ENCODE results near the gene UGT1A9.

The UGT1A9 gene

DNA sequence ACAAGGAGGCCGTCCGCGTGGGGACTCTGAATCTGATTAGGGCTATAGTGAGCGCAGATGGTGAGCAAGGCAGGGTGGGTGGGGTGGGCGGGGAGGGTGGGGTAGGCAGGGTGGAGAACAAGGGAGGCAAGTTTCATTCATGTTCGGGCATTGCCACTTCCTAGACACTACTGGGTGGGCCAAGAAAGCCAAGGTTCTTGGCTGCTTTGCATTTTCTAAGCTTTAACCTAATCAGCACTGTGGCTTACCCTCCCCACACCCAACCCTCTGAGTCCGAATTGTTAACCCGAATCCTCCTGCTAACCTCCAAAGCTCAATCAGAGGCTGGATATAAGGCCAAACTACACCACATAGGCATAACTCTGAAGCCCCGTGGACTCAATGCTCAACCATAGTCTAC is 124.6 kb downstream of the UGT1A9 start:
- no peak for DNase-seq (ENCODE audit: low read depth)

DNA sequence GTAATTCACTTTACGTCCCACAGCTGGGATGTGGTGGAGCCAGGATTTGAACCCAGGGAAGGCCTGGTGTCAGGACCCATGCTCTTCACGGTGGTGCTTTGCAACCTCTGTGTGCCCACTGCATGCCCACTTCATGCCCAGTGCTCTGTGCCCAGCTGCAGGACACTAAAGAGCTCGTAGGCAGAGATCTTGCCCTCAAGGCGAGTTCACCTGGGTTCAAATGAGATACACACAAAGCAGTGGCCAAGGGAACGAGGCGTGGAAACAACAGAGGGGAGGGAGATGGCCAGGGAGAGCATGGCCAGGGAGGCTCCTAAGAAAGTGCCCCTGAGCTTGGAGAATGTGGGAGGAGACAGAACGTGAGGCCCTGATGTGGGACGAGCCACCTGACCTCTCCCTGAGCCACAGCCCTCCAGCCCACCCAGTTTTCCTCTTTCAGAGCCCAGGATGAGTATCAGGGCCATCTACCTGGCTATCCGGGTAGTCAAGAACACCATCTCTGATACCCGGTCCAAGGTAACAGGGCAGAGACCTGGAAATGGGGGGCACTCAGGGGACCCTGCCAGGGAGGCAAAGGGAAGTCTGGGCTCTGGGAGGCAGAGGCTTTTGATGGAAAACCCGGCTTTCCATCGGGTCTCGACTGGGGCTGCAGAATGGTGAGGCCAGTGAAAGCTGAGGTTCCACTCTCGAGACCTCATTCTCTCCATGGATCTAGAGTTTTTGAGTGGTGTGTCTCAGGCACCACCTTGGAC is 126.8 kb downstream of the UGT1A9 start:
- no peak for DNase-seq (ENCODE audit: low read depth)

DNA sequence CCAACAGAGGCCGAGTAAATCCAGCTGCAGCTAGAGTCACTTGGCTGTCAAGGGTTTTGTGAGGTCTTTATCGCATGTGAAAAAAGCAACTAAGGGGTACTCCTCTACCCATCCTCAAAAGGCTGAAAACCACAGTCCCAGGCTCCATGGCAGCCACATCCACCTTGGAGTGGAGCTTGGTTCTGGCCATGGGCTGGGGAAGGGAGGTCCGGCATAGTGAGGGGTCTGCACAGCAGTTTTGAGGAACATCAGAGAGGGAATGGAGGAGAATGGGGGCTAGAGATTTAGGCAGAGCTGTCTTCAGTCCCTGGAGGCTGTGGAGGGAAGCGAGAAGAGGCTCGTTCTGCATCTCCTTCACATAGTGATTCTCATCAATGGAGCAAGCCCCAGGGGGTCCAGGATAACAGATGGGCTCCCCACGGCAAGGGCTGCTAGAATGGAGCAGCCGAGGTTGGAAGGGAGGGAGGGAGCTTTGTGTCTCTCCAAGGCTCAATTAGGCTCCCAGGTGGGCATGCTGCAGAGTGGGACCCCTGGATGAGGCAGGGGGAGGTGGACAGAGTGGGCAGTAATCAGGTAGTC is 127.5 kb downstream of the UGT1A9 start:
- no peak for DNase-seq (ENCODE audit: low read depth)

DNA sequence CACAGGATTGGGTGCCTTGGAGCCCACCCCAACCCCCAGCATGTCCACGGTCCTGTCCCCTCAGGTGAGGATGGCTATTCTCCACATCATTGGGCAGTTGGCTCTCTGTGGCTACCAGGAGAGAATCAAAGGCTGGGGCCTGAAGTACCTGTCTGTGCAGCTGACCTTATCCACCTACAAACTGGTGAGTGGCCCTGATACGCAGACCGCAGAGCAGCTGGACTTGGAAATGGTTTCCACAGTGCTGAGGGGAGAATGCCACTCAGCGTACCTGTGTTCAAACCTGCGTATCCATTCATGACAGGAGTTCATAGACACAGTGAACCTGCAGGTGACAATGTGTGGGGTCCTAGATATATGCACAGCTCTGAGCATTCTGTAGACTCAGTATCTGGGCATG is 128.0 kb downstream of the UGT1A9 start:
- no peak for DNase-seq (ENCODE audit: low read depth)

DNA sequence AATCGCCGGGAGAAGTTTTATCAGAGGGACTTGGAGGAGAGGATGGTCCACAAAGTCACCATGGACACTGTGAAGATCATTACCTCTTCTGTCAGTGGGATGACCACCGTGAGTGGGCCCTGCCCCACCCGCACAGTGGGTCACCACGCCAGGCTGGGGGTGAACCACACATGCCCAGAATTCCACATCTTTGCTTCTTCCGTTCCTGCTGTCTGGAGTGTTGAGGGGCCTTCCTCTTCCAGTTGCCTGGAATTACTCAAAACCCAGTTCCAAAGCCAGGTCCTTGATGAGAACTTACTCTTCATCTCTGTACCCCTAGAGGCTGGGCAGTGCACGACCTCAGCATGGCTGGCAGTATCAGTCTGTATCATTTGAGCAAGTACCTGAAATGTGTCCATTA is 128.5 kb downstream of the UGT1A9 start:
- DNase-seq (ENCODE audit: low read depth) = no peak

DNA sequence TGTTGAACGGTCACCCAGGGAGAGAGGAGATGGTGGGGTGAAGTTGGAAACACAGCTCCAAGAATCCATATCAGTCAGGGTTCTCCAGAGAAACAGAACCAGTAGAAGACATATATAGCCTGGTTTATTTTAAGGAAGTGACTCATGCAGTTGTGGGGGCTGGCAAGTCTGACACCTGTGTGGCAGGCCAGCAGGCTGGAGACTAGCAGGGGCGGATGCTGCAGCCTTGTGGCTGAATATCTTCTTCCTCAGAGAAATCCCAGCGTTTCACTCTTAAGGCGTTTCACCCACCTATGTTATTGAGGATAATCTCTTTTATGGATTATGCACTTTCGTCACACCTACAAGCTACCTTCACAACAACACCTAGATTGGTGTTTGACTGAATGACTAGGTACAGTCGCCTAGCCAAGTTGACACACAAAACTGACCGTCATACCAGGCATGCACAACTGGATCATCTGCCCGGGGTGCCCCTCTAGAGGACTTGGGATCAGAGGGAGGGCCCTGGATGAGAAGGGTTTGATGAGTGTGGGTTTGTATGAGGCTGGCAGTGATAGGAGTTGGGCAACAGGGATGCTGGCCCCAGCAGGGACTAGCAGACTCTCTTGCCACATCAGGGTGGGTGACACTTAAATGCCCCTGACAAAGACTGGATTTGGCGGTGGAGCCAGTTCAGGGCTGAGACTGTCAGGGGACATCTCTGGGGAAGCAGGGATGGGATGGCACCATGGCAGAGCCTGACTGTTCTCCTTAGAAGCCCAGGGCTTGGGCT is 129.8 kb downstream of the UGT1A9 start:
- DNase-seq (ENCODE audit: low read depth) = no peak

DNA sequence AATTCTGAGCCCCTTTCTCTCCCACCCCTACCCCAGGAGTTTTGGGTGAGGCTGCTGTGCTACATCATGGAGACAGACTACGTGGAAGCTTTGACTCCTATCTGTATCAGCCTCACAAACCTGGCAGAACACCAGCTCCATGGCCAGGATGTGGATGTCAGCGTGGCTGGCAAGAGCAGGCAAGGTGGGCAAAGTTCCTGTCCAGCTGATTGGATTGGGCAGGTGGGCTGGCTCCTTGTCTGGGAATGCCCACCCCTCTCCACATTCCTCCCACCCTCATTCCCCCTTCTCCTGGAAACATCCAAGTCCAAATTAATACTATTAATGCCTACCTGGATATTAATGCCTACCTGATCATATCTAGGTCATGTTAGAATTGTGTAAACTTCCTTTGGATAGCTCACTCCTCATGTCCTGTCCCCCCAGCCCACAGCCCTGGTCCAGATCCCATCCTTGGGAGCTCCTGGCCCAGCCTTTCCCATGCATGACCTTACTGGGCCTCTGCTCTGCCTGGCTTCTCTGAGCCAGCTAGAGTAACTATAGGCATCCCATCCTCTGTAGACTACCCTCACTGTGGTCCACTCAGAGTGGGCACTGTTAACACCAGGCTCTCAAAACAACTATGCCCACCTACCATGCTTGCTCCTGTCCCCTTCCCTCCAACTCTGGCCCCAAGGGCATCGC is 130.6 kb downstream of the UGT1A9 start:
- no peak for DNase-seq (ENCODE audit: low read depth)

DNA sequence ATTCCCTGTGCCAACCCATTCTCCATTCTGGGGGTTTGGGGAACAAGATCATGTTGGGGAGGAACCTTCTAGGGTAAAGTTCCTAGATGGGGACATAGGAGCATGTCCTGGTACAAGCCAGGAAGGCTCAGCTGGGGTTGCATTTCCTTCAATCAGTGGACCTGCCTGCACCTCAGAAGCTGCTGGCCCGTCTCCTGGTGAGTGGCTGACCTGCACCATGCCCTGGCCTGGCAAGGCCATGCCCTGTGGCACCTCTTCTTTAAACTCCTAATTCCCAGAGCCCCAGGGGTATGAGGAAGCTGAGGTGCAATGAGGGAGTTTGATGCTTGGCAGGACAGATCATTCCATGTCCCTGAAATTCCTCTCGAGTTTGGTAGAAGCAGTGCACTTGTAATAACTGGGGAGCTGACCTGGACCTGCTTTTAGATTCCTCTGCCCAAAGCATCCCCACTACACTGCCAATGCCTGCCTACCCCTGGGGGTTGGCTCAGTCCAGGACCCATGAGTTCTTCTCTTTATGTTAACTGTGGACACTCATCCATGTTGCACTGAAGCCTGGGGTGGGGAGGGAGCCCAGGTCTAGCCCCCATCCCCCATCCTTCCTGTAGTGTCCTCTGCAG is 131.7 kb downstream of the UGT1A9 start:
- no peak for DNase-seq (ENCODE audit: low read depth)

DNA sequence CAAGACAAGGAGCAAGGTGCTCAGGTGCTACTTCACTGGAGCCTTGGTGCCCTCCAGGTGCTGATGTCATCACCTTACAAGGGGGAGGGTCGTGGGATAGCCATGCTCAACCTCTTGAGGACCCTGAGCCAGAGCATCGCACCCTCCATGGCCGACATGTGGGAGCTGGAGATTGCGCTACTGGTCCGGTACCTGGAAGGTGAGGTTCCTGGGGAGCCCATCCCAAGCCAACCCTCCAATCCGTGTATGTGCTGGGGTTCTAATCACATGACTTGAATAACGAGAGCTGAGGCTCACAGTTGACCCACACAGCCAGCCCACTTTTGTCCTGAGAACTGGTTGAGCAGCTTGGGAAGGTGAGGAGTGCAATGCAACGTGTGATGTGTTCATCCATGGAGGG is 132.3 kb downstream of the UGT1A9 start:
- no peak for DNase-seq (ENCODE audit: low read depth)

DNA sequence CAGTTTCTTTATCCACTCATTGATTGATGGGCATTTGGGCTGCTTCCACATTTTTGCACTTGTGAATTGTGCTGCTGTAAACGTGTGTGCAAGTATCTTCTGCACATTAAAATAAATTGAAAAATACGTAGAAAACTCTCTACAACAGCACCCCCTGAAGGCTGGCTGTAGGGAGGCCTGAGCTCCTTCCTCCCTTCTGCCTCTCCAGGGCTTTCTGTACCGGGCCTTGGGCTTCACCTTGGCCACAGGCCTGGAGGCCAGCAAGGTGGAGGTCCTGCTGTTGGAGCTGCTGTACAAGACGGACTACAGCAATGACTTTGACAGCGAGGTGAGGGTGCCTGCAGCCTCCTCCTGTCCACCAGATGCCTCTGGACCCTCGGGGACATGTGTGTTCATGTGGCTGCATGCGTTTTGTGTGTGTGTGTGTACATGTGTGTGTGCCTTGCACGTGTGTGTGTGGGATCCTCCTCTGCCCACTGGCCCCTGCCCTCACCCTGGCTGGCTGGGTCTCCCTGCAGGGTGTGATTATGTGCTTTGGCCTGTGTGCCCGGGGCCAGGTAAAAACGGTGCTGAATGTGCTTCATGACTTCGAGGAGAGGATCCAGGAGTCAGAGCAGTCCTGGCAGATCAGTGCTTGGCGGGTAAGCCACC is 135.6 kb downstream of the UGT1A9 start:
- DNase-seq (ENCODE audit: low read depth) = no peak

DNA sequence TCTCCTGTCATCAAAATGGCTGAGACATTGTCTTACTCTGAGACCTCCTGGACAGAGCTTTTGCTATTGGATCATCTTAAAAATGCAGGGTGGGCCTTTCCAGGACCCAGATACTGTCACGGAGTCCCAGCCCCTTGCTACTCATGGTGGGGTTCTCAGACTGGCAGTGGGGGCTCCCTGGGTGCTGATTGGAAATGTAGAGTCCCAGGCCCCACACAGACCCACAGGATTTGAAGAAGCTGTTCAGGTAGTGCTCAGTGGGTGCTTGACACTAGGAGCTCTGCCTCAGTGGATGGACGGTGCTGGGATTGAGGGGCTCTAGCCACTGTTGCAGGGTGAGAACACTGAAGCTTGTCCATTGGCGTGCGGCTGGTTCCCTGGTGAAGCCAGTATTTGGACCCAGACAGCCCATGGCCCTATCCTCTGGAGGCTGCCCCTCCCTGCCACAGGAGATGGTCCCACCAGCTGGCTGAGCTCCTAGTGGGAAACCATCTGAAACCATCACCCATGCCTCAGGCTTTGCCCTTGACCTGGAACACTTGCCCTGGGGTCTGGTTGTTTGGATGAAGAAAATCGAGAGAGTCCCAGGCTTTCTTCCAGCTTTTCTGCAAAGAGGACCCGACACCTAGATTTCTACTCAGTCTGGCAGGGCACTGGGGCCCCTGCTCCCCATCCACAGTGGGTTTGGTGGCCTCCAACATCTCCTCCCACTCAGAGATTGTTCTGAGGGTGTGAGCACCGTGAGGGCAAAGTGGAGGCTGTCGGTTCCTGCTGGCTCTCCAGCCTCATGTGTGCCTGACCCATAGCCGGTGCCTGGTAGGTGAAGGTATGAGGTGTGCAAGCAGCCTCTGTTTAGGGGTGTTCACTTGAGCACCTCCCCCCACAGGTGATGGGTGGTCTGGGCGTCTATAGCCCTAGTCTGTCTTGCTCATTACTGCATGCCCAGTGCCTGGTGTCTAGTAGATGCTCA is 136.6 kb downstream of the UGT1A9 start:
- DNase-seq (ENCODE audit: low read depth) = no peak

DNA sequence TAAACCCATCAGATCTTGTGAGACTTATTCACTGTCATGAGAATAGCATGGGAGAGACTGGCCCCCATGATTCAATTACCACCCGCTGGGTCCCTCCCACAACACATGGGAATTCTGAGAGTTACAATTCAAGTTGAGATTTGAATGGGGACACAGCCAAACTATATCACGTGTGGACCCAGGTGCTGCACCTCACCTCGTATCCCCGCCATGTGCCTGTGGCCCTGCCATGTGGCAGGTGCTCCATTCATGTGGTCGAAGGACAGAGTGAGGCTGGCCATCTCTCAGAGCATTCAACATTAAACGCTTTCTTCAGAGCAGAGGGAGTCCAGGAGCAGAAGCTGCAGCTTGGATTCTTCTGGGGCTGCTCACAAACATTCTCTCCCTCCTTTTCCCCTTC is 138.7 kb downstream of the UGT1A9 start:
- DNase-seq (ENCODE audit: low read depth) = no peak

DNA sequence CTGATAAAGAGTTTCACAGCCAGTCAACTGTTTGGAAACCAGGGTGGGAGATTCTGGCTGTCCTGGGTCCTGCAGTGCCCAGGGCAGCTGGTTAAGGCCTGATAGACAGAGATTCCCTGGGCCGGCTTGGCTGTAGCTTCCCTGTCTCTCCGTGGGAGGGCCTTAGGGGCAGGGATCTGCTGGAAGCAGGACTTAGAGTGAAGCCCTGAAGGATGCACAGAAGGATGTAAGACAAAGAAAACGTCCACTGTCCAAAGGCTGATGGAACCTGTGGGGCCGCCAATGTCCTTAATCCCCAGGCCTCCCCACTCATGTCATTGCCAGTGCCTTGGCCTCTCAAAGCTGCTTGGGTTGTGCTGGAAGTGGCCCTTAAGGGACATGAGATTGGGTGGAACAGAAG is 139.4 kb downstream of the UGT1A9 start:
- no peak for DNase-seq (ENCODE audit: low read depth)

DNA sequence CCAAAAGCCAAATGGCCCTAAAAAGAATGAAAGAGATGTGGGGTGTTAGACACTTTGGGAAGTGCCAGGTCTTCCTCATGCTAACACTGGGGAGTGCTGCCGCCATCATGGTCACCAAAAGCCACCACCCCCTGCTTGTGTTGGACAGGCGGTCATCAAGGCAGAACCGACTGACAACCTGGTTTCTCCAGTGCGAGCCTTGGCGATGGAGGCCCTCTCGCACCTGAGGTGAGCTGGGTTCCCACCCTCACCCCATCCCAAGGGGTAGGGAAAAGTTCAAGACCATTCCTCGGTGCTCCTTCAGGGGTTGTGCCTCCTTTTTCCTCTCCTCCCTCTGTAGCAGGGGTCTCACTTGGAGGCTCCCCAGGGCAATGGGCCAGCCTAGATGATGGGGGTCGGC is 140.0 kb downstream of the UGT1A9 start:
- DNase-seq (ENCODE audit: low read depth) = no peak

DNA sequence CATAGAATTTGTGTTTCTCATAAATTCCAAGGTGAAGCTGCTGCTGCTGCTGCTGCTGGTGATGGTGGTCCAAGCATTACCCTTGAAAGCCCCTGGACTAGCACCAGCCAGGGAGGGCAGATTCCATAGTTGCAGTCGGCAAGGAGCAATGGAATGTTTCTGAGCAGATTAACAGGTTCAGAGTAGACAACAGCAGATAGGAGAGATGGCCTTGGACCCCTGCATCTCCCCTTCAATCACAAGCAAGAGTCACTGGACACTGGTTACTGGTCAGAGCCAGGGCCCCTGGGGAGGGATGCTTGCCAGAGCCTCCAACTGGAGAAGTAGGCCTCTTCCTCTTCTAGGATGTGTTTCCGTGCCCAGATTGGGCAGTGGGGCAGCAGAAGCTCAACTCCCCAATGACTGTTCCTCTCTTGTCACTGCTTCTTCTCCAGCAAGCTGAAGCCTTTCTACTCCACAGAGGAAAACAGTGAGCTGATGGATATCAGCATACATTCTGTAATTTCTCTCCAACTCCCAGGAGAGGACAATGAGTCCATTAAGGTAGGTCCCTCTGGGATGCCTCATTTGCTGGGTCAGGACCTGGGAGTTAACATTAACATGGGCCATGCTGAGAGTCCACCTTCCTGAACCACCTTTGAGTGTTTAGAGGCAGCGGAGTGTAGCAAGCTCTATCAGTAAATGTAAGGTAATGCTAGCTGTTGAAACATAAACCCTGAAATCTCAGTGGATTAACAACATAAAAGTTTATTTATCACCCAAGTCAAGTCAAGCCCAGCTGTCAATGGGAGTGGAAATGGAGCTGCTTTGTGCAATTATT is 141.7 kb downstream of the UGT1A9 start:
- no peak for DNase-seq (ENCODE audit: low read depth)

DNA sequence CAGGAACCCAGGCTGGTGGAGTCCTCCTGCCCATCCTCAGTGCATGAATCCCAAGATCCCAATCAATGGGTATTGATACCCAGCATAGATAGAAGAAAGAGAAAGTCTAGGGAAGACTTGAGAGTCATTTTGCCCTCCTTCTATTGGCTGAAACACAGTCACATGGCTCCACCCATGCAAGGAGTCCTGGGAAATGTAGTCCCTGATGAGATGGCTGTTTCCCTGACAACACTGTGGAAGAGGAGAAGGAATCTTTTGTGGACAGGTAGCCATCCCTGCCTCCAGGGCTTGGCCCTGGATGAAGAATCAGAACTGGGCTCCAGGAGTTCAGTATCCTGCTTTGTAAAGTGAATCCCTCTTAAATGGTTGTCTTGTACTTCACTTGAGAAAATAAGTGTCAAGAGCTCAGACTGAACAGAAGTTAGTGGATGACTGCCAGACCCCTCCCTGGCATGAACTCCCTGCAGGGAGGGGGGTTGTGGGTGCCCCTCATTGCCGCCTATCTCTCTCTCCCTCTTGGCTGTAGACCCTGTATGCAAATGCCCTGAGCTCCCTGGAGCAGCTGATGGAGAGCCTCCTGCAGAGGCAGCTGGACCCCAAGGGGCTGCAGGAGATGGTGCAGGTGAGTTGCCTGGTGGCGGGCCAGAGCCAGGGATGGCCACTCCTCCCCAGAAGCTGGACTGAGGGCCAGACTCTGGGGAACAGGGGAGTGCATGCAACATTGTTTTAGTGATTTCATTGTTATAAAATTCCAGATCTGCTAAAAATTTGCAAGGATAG is 142.5 kb downstream of the UGT1A9 start:
- no peak for DNase-seq (ENCODE audit: low read depth)

DNA sequence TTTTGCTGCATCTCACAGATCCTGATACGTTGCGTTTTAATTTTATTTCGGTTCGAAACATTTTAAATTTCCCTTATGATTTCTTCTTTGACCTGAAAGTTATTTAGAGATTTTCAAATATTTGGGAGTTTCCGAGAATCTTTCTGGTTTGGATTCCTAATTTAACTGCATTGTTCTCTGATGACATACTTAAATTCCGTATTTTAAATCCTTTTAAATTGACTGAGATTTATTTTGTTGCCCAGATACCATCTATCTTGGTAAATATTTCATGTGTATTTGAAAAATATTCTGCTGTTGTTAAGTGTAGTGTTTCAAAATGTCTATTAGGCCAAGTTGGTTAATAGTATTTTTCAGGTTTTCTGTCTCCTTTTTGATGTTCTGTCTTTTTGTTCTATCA is 144.2 kb downstream of the UGT1A9 start:
- DNase-seq (ENCODE audit: low read depth) = no peak

DNA sequence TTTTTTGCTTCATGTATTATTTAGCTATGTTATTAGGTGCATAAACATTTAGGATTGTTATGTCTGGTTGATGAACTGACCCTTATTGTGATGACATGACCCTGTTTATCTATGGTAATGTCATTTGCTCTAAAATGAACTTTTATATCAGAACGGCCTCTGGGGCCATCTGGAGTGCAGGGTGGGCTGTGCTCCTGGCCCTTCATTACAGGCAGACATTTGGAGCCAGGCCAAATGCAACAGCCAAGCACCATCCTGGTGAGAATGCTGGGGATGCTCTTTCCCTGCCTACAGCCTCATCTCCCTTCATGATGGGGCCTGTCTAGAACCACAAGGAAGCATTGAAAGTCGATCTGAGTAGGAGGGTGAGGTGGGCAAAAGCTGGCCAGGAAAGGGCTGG is 144.6 kb downstream of the UGT1A9 start:
- no peak for DNase-seq (ENCODE audit: low read depth)

DNA sequence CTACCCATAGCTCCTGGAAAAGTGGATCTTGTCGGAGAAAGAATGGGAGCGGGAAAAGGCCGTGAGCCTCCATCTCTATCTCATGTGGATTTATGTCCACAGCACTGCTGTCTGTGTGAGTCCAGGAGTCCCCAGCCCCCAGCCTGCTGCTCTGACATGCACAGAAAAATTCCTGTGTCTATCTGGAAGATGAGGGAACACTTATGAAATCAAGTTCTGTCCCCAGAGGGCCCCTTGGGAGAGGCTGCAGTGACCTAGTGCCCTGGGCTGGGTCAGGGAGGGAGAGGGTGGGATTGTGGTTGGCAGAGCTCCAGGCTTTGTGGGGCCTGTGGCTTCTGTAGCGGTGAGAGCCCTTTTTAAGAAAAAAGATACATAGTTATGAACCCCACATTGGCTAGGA is 145.1 kb downstream of the UGT1A9 start:
- no peak for DNase-seq (ENCODE audit: low read depth)

Data from activated T-cell treated with anti-CD3 and anti-CD28 coated beads for 24 hours (primary cell).